Smooth muscle cell (in vitro differentiated cells): ENCODE data around the gene EPHA4. TPM values are rescaled to one million over a fixed set of nuclear protein-coding genes. Genes with fewer than 3 reads are reported as not detected.

Experiments used
- DNase-seq: peaks from one replicate; lab custom pipeline; 2025; ENCODE audit not compliant: unreplicated experiment; lab: John Stamatoyannopoulos, UW
- H2AFZ ChIP-seq: fragments of 200-600 bp; sonication (generic); 2 replicates; pipeline ENCODE4 v1.6.0; 2016; ENCODE audit warnings: antibody characterized with exemption, low read depth, mild to moderate bottlenecking
- H3F3A ChIP-seq: fragments of 200-600 bp; sonication (generic); 2 replicates; pipeline ENCODE4 v1.6.0; 2017; ENCODE audit warnings: antibody characterized with exemption, low read depth
- H3K27ac ChIP-seq: fragments of 200-600 bp; sonication (generic); 2 replicates; pipeline ENCODE4 v1.5.1; 2016; ENCODE audit warnings: low read depth, mild to moderate bottlenecking
- H3K27me3 ChIP-seq: fragments of 200-600 bp; sonication (generic); 2 replicates; pipeline ENCODE4 v1.6.1; 2016; ENCODE audit warnings: low read depth, mild to moderate bottlenecking
- H3K36me3 ChIP-seq: fragments of 200-600 bp; sonication (generic); 2 replicates; pipeline ENCODE4 v1.5.1; 2016; ENCODE audit warnings: low read depth
- H3K4me1 ChIP-seq: fragments of 200-600 bp; sonication (generic); 2 replicates; pipeline ENCODE4 v1.5.1; 2016; ENCODE audit warnings: low read depth
- H3K4me2 ChIP-seq: fragments of 200-600 bp; sonication (generic); 2 replicates; pipeline ENCODE4 v1.6.0; 2016; ENCODE audit warnings: mild to moderate bottlenecking
- H3K4me3 ChIP-seq: fragments of 200-600 bp; sonication (generic); 2 replicates; pipeline ENCODE4 v1.5.1; 2016; ENCODE audit warnings: mild to moderate bottlenecking
- H3K79me2 ChIP-seq: fragments of 200-600 bp; sonication (generic); 2 replicates; pipeline ENCODE4 v1.6.0; 2016; ENCODE audit warnings: low read depth, mild to moderate bottlenecking
- H3K9ac ChIP-seq: fragments of 200-600 bp; sonication (generic); 2 replicates; pipeline ENCODE4 v1.6.0; 2016; ENCODE audit warnings: low read depth
- H3K9me3 ChIP-seq: fragments of 200-600 bp; sonication (generic); replicated peaks from 2 replicates; pipeline ENCODE4 v1.5.1; 2016; ENCODE audit warnings: low read depth
- H4K20me1 ChIP-seq: fragments of 200-600 bp; sonication (generic); 2 replicates; pipeline ENCODE4 v1.6.0; 2016; ENCODE audit warnings: low read depth
- WGBS: methylation state at CpG from one replicate; pipeline ENCODE4 v1.1.7; 2016; ENCODE audit warnings: low lambda C conversion rate; 5-methylcytosine and 5-hydroxymethylcytosine counted together
- polyA plus RNA-seq: library from polyadenylated mRNA; unstranded; fragments of >200 nt; fragmentation: Nextera tagmentation; extraction: Ambion mirVana; gene quantifications from 2 replicates; pipeline ENCODE4 v1.2.1, GENCODE V29; 2016
- total RNA-seq: library from RNA; depleted of rRNA; stranded (reverse); fragments of >200 nt; gene quantifications from 2 replicates; pipeline ENCODE4 v1.2.3, GENCODE V29; 2014
- TF ChIP-seq, protein P1 (sequence below): fragments of 200-600 bp; sonication (generic); IDR thresholded peaks from 2 replicates; pipeline ENCODE4 v1.5.1; 2017; ENCODE audit warnings: borderline replicate concordance, mild to moderate bottlenecking, antibody characterized with exemption; ENCODE audit not compliant: insufficient read depth, poor library complexity, severe bottlenecking

The EPHA4 gene
- total and polyA plus RNA-seq, 2 experiments from 2014 or later, result 2.8 to 48.3 TPM

DNA sequence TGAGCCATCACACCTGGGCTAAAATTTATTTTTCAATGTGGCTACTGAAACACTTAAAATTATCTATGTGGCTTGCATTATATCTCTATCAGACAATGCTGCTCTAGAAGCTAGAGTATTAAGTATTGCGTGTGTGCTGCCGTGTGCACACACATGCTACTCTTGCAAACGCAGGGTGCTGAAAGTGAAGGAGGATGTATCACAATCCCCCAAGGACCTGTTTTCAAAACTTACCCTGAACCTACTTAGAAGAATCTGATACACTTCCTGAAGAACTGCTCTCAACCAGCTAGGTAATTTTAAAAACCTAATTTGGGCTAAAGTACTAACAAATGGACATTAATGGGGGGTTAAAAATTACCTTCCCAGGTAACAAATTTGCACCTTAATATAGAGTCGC, 66.5 kb downstream of the EPHA4 start:
- H3F3A ChIP-seq, result peaks cover 12% of the 10 kb centered on the region
- no peak overlapping the region for H3K9ac ChIP-seq
- no peaks in the 10 kb centered on the region for H3K79me2 ChIP-seq
- H3K4me3 ChIP-seq, result no peak overlapping the region
- no peaks in the 10 kb centered on the region for H3K9me3 ChIP-seq
- H4K20me1 ChIP-seq, result no peaks in the 10 kb centered on the region
- no peak overlapping the region for H3K4me2 ChIP-seq
- no peak for DNase-seq
- TF ChIP-seq, protein P1, sequence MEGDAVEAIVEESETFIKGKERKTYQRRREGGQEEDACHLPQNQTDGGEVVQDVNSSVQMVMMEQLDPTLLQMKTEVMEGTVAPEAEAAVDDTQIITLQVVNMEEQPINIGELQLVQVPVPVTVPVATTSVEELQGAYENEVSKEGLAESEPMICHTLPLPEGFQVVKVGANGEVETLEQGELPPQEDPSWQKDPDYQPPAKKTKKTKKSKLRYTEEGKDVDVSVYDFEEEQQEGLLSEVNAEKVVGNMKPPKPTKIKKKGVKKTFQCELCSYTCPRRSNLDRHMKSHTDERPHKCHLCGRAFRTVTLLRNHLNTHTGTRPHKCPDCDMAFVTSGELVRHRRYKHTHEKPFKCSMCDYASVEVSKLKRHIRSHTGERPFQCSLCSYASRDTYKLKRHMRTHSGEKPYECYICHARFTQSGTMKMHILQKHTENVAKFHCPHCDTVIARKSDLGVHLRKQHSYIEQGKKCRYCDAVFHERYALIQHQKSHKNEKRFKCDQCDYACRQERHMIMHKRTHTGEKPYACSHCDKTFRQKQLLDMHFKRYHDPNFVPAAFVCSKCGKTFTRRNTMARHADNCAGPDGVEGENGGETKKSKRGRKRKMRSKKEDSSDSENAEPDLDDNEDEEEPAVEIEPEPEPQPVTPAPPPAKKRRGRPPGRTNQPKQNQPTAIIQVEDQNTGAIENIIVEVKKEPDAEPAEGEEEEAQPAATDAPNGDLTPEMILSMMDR, result no peak
- no peaks in the 10 kb centered on the region for H3K27me3 ChIP-seq
- H3K36me3 ChIP-seq, result no peaks in the 10 kb centered on the region
- no peak overlapping the region for H3K27ac ChIP-seq
- WGBS, result 95% methylated on average over 4 of the region's 4 CpGs
- peaks cover 26% of the 10 kb centered on the region for H3K4me1 ChIP-seq
- no peak overlapping the region for H2AFZ ChIP-seq

DNA sequence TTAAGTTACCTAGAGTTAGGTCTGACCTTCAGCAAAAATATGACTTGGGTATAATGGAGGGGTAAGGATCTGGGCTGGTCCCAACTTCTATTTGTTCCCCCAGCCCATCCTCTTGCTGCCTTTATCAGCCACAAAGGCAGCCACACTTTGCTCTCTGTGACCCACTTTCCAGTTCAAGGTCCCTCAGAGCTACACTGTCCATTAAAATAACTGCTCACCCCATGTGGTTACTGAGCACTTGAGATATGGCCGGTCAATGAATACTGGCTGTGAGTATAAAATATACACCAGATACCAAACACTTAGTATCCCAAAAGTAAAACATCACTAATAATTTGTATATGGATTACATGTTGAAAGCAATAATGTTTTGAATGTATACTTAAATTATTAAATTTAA, 67.2 kb downstream of the EPHA4 start:
- TF ChIP-seq, protein P1, result no peak
- WGBS, result 98% methylated on average over 1 of the region's 1 CpG

DNA sequence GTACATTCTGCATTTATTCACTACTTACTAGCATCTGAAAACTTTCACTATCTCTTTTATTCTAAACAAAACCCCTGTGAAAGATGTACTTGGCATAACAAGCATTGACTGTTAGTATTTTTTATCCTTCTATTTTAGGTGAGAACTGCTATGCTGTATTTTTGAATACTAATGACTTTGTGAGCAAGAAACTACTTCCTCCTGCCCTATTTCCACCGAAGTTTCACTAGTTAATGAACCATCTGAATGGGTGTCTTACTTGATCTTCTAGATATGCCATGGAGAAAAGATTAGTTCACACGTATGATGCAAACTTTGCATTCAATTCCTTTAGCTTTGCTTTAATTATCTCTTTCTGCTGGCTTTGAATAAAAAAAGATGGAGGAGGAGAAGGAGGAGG, 68.1 kb downstream of the EPHA4 start:
- Histone ChIP-seq H2AFZ (no peak overlapping the region), H3K9ac (no peak overlapping the region), H3K79me2 (no peaks in the 10 kb centered on the region), H3K4me1 (peaks cover 26% of the 10 kb centered on the region), H3K27me3 (no peaks in the 10 kb centered on the region), H3K9me3 (no peaks in the 10 kb centered on the region), H3K4me2 (no peak overlapping the region), H3K36me3 (no peaks in the 10 kb centered on the region), H3K4me3 (no peak overlapping the region), H3K27ac (no peak overlapping the region), H4K20me1 (no peaks in the 10 kb centered on the region), H3F3A (peaks cover 12% of the 10 kb centered on the region)
- 71% methylated on average over 2 of the region's 2 CpGs for WGBS
- DNase-seq, result no peak
- TF ChIP-seq, protein P1, result no peak

More for the DNA sequence above, 67.2 kb downstream of the EPHA4 start:
- Histone ChIP-seq H3K27me3 (no peaks in the 10 kb centered on the region), H3K4me2 (no peak overlapping the region), H3K27ac (no peak overlapping the region), H3K36me3 (no peaks in the 10 kb centered on the region), H2AFZ (no peak overlapping the region), H3K4me1 (peaks cover 26% of the 10 kb centered on the region), H3F3A (peaks cover 12% of the 10 kb centered on the region), H3K9ac (no peak overlapping the region), H3K4me3 (no peak overlapping the region), H4K20me1 (no peaks in the 10 kb centered on the region), H3K79me2 (no peaks in the 10 kb centered on the region), H3K9me3 (no peaks in the 10 kb centered on the region)
- DNase-seq, result no peak

DNA sequence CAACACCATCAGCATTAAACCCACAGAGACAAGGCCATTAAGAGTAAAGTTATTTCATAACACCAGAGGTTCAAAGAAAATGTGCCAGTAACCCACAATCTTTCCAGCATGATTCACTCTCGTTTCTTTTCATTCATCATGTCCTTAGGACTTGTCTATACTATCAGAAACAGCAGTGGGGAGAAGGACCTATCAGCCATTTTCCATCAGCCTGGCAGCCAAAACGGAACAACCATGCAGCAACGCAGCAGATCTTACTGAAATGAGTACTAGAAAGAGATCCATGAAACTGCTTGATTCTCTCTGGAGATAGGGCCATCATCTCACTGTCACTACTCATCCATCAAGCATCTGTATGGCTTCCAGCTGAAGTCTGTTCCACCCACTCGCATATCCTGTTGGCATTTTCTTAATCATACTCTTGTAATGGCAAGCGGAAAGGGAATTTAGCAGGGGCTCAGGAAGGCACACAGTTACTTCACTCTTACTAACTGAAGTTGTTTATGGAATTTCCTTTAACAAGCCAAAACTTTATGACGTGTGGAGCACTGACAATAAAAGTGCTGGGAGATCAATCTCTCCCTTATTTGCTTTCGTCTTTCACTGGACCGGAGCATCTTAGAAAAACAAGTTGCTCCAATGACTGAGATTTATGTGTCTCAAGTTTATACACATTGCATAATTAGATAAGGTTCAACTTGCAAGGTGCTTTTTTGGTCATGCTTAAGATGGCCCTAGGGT, 69.7 kb downstream of the EPHA4 start:
- Histone ChIP-seq H3K27ac (peak overlapping the region; percentile 89), H2AFZ (no peak overlapping the region), H3K4me3 (no peak overlapping the region), H3K4me1 (peaks cover 26% of the 10 kb centered on the region), H3K79me2 (no peaks in the 10 kb centered on the region), H3K36me3 (no peaks in the 10 kb centered on the region), H3F3A (peaks cover 12% of the 10 kb centered on the region), H3K9me3 (no peaks in the 10 kb centered on the region), H3K4me2 (peak overlapping the region; percentile 82), H3K9ac (peak overlapping the region; percentile 65), H3K27me3 (peaks cover 4% of the 10 kb centered on the region), H4K20me1 (no peaks in the 10 kb centered on the region)
- 19% methylated on average over 8 of the region's 8 CpGs for WGBS
- no peak for DNase-seq
- TF ChIP-seq, protein P1, result no peak
